Ovary (tissue), 9 donors: ENCODE results near the gene TMEM44. TPM values are rescaled to one million over a fixed set of nuclear protein-coding genes. Genes with fewer than 3 reads are reported as not detected.

Source experiments
- DNase-seq, 5 donors: peaks; one replicate each; pipeline ENCODE4 v3.0.0-alpha.2; 2019 to 2020
- H3K27ac ChIP-seq, 2 donors: fragments of 200-600 bp; one replicate each; pipeline versions ENCODE4 v1.5.1 to v1.8.0; 2019 to 2022
- H3K27me3 ChIP-seq: fragments of 200-600 bp; one replicate; pipeline ENCODE4 v1.8.0; 2022
- H3K36me3 ChIP-seq: fragments of 200-600 bp; sonication (generic); one replicate; pipeline ENCODE4 v1.5.1; 2019
- H3K4me1 ChIP-seq: one replicate; pipeline ENCODE4 v1.8.1; 2013; ENCODE audit warnings: mild to moderate bottlenecking, moderate library complexity; ENCODE audit not compliant: insufficient read depth
- H3K4me3 ChIP-seq: fragments of 200-600 bp; sonication (generic); one replicate; pipeline ENCODE4 v1.5.1; 2017
- H3K9me3 ChIP-seq, 2 donors: fragments of 200-600 bp in 1 of 2; sonication (generic) in 1 of 2; one replicate each; pipeline versions ENCODE4 v1.5.1 to v1.8.1; 2013 to 2019; ENCODE audit warnings: mild to moderate bottlenecking in 1 of 2, moderate library complexity in 1 of 2
- EP300 ChIP-seq: sonication (generic); formaldehyde crosslinking; IDR thresholded peaks from one replicate; pipeline ENCODE4 v1.6.1; 2017; ENCODE audit warnings: antibody characterized with exemption
- POLR2A ChIP-seq: fragments of 450-650 bp; IDR thresholded peaks from one replicate; pipeline ENCODE4 v1.6.1; 2017; ENCODE audit warnings: antibody characterized with exemption, mild to moderate bottlenecking, moderate library complexity
- WGBS, 3 donors: extraction: QIAGEN DNeasy Blood & Tissue Kit in 1 of 3; methylation state at CpG; one replicate each; pipeline versions ENCODE4 v1.1.5 to v1.1.7; 2013 to 2017; 5-methylcytosine and 5-hydroxymethylcytosine counted together
- intact Hi-C, 4 donors: fragments of 100-400 bp; cut with DNase I; formaldehyde crosslinking; loops; one replicate each; pipeline versions ENCODE4 v1.11.0 to v1.15.1; 2022 to 2023
- polyA plus RNA-seq, 2 donors: library from polyadenylated mRNA; stranded (reverse); fragments of 200-250 nt in 1 of 2; fragments of 350-450 nt in 1 of 2; fragmentation: Illumina TruSeq in 1 of 2; extraction: RNeasy Lipid Tissue Mini Kit (QIAGEN cat#74804) in 1 of 2; gene quantifications; one replicate each; pipeline ENCODE4 v1.2.3, GENCODE V29; 2013 to 2014
- total RNA-seq, 7 donors: library from RNA; depleted of rRNA in 2 of 7; stranded (reverse); fragments of >200 nt in 2 of 7; fragmentation: NEBNext Ultra II Directional in 3 of 7; extraction: Animal tissue kit (Norgen Biotek cat#: 25700) in 3 of 7; gene quantifications; one replicate each; pipeline versions ENCODE4 v1.1.0 to v1.2.4, GENCODE V29; 2016 to 2023
- TF ChIP-seq, protein P1 (sequence below), 3 donors: fragments of 450-650 bp in 2 of 3; fragments of 200-600 bp in 1 of 3; IDR thresholded peaks; one replicate each; pipeline versions ENCODE4 v1.5.1 to v1.8.0; 2016 to 2022; ENCODE audit warnings: antibody characterized with exemption in 3 of 3, mild to moderate bottlenecking in 1 of 3
- donor health status: DM: no; HTN: no; CAD: no; lungs with moderate emphysema.
- donor health status: DM: no; HTN: no; CAD: no.
- donor health status: Bipolar disorder and iron deficiency.
- donor health status: DM: yes; HTN: yes; CAD: no.
- donor health status: DM: no; HTN: no; CAD: no.
- donor health status: DM: yes; HTN: yes; CAD: no.

TMEM44 gene
- total and polyA plus RNA-seq, 9 donors, result 3.4 to 12.3 (median 6.5) TPM

DNA sequence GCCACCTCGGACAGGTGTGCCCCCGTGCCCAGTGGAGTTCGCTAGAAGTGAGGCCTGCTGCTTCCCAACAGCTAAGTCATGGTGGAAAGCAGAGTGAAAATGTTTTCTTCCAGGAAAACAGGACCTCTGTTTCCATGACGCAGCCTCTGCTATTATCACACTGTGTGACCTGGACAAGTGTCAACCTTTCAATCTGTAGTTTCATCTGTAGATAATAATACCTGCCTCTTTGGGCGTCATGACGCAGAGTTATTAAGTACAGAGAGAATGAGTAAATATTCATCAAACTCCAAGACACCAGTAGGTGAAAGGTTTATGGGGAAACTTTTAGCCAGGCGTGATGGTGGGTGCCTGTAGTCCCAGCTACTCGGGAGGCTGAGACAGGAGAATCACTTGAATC lies 62.3 kb downstream of the TMEM44 start:
- DNase-seq, result no peak
- H3K27me3 ChIP-seq, result no peaks in the 10 kb centered on the region
- TF ChIP-seq, protein P1, sequence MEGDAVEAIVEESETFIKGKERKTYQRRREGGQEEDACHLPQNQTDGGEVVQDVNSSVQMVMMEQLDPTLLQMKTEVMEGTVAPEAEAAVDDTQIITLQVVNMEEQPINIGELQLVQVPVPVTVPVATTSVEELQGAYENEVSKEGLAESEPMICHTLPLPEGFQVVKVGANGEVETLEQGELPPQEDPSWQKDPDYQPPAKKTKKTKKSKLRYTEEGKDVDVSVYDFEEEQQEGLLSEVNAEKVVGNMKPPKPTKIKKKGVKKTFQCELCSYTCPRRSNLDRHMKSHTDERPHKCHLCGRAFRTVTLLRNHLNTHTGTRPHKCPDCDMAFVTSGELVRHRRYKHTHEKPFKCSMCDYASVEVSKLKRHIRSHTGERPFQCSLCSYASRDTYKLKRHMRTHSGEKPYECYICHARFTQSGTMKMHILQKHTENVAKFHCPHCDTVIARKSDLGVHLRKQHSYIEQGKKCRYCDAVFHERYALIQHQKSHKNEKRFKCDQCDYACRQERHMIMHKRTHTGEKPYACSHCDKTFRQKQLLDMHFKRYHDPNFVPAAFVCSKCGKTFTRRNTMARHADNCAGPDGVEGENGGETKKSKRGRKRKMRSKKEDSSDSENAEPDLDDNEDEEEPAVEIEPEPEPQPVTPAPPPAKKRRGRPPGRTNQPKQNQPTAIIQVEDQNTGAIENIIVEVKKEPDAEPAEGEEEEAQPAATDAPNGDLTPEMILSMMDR (IDR thresholded peaks at IDR 0.05), result no peak
- TF ChIP-seq POLR2A (no peak), EP300 (no peak)
- no peak overlapping the region for H3K27ac ChIP-seq
- H3K4me1 ChIP-seq, result peaks cover 4% of the 10 kb centered on the region
- H3K36me3 ChIP-seq, result no peaks in the 10 kb centered on the region
- H3K4me3 ChIP-seq, result no peak overlapping the region
- WGBS, 3 donors, result 95 to 98% (median 97%) methylated on average over 8 of the region's 8 CpGs
- no peaks in the 10 kb centered on the region for H3K9me3 ChIP-seq
- intact Hi-C loops, result no loop called here

DNA sequence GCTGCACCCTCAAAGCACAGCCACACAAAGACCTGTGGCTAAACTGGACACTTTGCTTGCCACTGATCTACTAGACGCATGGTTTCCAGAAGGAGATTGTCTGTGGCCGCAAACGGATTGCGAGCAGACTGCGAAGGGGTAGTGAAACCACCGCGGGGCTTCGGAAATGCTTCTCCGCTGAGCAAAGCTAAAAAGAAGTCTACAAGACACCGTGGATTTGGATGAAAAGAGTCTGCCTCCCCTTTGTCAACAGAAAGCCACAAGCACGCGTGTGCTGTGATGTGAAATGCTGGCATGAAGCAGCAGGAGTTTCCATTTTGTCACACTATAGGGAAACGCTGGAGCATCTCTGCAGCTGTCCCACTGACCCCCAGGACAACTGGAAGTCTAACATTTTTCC lies 63.0 kb downstream of the TMEM44 start:
- Histone ChIP-seq H3K4me1 (peaks cover 5% of the 10 kb centered on the region), H3K9me3 (no peaks in the 10 kb centered on the region), H3K27ac (no peak overlapping the region), H3K4me3 (no peak overlapping the region), H3K36me3 (no peaks in the 10 kb centered on the region), H3K27me3 (no peaks in the 10 kb centered on the region)
- TF ChIP-seq POLR2A (no peak), EP300 (no peak)
- 94 to 96% (median 95%) methylated on average over 13 of the region's 13 CpGs for WGBS, 3 donors
- DNase-seq, result no peak
- intact Hi-C loops, result no loop called here

DNA sequence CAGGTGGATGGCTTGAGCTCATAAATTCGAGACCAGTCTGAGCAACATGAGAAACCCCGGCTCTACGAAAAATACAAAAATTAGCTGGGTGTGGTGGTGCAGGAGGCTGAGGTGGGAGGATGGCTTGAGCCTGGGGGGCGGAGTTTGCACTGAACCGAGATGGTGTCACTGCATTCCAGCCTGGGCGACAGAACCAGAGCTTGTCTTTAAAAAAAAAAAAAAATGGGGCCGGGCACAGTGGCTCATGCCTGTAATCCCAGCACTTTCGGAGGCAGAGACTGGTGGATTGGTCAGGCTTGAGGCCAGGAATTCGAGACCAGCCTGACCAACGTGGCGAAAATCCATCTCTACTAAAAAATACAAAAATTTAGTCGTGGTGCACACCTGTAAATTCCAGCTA lies 64.0 kb downstream of the TMEM44 start:
- no peak for TF ChIP-seq EP300
- TF ChIP-seq POLR2A, result no peak
- TF ChIP-seq, protein P1 (IDR thresholded peaks at IDR 0.05), result no peak
- no peak for DNase-seq
- H3K9me3 ChIP-seq, result no peaks in the 10 kb centered on the region
- no peak overlapping the region for H3K4me3 ChIP-seq
- WGBS, 3 donors, result 90% methylated on average over 12 of the region's 12 CpGs
- peaks cover 5% of the 10 kb centered on the region for H3K4me1 ChIP-seq
- no peaks in the 10 kb centered on the region for H3K27me3 ChIP-seq
- H3K27ac ChIP-seq, result no peak overlapping the region
- no peaks in the 10 kb centered on the region for H3K36me3 ChIP-seq
- intact Hi-C loops, result no loop called here

DNA sequence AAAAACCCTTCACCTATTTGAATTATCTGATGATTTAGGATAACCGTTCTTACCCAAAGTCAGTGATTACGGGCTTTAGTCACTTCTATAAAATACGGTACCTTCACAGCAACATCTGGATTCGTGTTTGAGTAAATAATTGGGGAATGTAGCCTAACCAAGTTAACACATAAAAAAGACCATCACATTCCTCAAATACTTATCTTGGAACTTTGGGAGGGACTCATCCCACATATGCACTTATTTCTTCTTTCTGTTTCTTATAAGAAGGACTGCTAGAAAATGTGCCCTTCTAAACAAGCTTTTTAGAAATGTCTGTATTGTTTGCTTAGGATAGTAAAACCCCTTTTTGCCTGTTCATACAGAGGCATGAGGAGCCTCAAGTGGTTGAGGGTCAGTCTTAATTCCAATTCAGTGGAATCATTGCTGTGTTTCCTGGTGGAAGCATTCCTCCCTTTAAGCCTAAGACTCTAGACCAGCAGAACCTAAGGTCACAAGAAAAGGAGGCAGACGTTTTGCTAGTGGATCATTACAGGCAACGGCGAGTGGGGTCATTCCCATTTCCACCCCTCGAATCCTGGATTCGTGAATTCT lies 67.5 kb downstream of the TMEM44 start:
- no peak overlapping the region for H3K27ac ChIP-seq
- H3K4me3 ChIP-seq, result no peak overlapping the region
- WGBS, 3 donors, result 16 to 20% (median 20%) methylated on average over 9 of the region's 9 CpGs
- intact Hi-C loops, result no loop called here
- no peak for TF ChIP-seq POLR2A
- TF ChIP-seq, protein P1 (IDR thresholded peaks at IDR 0.05), result no peak
- no peak for TF ChIP-seq EP300
- no peaks in the 10 kb centered on the region for H3K36me3 ChIP-seq
- H3K9me3 ChIP-seq, result no peaks in the 10 kb centered on the region
- no peaks in the 10 kb centered on the region for H3K27me3 ChIP-seq
- peaks cover 5% of the 10 kb centered on the region for H3K4me1 ChIP-seq
- no peak for DNase-seq

DNA sequence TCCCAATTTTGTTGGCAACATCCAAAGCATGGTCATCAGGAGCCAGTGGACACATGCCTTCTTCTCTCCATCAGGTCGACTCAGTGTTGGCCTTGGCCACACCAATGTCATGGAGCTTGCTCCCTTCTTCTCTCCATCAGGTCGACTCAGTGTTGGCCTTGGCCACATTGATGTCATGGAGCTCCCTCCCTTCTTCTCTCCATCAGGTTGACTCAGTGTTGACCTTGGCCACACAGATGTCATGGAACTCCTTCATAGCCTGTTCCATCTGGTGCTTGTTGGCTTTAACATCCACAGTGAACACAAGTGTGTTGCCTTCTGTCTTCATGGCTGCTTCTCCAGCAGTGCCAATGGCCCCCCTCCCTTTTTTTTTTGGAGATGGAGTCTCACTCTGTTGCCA lies 70.2 kb downstream of the TMEM44 start:
- no peak for DNase-seq
- TF ChIP-seq EP300 (no peak), POLR2A (no peak)
- TF ChIP-seq, protein P1 (IDR thresholded peaks at IDR 0.05), result no peak
- Histone ChIP-seq H3K27ac (no peak overlapping the region), H3K4me1 (peaks cover 5% of the 10 kb centered on the region), H3K36me3 (no peaks in the 10 kb centered on the region), H3K27me3 (no peaks in the 10 kb centered on the region), H3K4me3 (no peak overlapping the region), H3K9me3 (no peaks in the 10 kb centered on the region)
- intact Hi-C loops, result no loop called here
- 64 to 82% (median 78%) methylated on average over 2 of the region's 2 CpGs for WGBS, 3 donors
